GM21528 (cell line): Measurements from ENCODE around the gene MMP28.

Experiments used
- ATAC-seq: cut with Tn5 transposase; IDR thresholded peaks from one replicate; pipeline ENCODE4 v1.9.1; 2021; ENCODE audit warnings: mild to moderate bottlenecking, moderate library complexity; ENCODE audit not compliant: unreplicated experiment, low FRiP score

Gene MMP28

GRCh38 chr17:35728551-35728950 is 66.9 kb downstream of the MMP28 start:
- ATAC-seq, result no peak

GRCh38 chr17:35727635-35728034 is 67.8 kb downstream of the MMP28 start:
- no peak for ATAC-seq

- no peak for ATAC-seq
Observed at GRCh38 chr17:35726953-35727460, 68.4 kb downstream of the MMP28 start.

- no peak for ATAC-seq
Observed at GRCh38 chr17:35726127-35726952, 69.1 kb downstream of the MMP28 start.

GRCh38 chr17:35725802-35726126 is 69.7 kb downstream of the MMP28 start:
- ATAC-seq, result no peak

GRCh38 chr17:35725058-35725457 is 70.4 kb downstream of the MMP28 start:
- no peak for ATAC-seq

GRCh38 chr17:35723735-35724134 is 71.7 kb downstream of the MMP28 start:
- no peak for ATAC-seq

- ATAC-seq, result no peak
Observed at GRCh38 chr17:35717475-35717874, 78.0 kb downstream of the MMP28 start.

- ATAC-seq, result no peak
Observed at GRCh38 chr17:35716897-35717465, 78.5 kb downstream of the MMP28 start.

- ATAC-seq, result no peak
Observed at GRCh38 chr17:35716173-35716572, 79.3 kb downstream of the MMP28 start.
